Fibroblast of villous mesenchyme (primary cell): ENCODE measurements around the gene GIMAP2. TPM values are rescaled to one million over a fixed set of nuclear protein-coding genes. Genes with fewer than 3 reads are reported as not detected.
"Not testable (repeated sequence)": the region's sequence is repeated elsewhere in the genome, so short reads cannot be mapped to it uniquely, and the experiment has no call there.

Experiments
- DNase-seq: peaks from one replicate; pipeline ENCODE4 v3.0.0-alpha.2; 2010; ENCODE audit warnings: low read depth
- H3K4me3 ChIP-seq: 2 replicates; pipeline ENCODE4 v1.5.1; 2011; ENCODE audit warnings: low read depth, mild to moderate bottlenecking, low read length
- total RNA-seq: library from RNA; depleted of rRNA; stranded (reverse); fragments of >200 nt; gene quantifications from 2 replicates; pipeline ENCODE4 v1.2.3, GENCODE V29; 2012
- TF ChIP-seq, protein P1 (sequence below): IDR thresholded peaks from 2 replicates; pipeline ENCODE4 v1.5.1; 2012; ENCODE audit warnings: low read depth, mild to moderate bottlenecking, low read length; ENCODE audit not compliant: insufficient read depth

The GIMAP2 gene
- total RNA-seq, 1 donor, result 2.6 TPM

DNA sequence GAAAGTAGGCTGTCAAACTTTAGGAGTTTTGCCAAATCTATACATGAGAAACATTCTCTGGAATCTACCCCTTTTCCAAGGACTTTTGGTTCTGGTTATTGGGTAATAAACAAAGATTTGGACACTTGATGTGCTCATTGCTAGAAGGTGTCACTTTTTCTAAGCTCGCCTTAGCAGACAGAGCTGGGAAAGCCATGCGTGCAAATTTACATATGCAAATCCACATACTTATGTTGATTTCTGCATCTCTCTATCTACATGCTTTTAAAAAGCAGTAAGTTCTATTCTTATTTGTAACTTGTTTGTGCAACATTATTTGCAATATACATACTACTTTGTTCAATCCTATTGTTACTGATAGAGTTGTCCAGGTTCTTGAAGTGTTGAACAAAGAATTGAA lies 30.8 kb upstream of the GIMAP2 start:
- DNase-seq, result no peak
- H3K4me3 ChIP-seq, result no peak overlapping the region
- TF ChIP-seq, protein P1, sequence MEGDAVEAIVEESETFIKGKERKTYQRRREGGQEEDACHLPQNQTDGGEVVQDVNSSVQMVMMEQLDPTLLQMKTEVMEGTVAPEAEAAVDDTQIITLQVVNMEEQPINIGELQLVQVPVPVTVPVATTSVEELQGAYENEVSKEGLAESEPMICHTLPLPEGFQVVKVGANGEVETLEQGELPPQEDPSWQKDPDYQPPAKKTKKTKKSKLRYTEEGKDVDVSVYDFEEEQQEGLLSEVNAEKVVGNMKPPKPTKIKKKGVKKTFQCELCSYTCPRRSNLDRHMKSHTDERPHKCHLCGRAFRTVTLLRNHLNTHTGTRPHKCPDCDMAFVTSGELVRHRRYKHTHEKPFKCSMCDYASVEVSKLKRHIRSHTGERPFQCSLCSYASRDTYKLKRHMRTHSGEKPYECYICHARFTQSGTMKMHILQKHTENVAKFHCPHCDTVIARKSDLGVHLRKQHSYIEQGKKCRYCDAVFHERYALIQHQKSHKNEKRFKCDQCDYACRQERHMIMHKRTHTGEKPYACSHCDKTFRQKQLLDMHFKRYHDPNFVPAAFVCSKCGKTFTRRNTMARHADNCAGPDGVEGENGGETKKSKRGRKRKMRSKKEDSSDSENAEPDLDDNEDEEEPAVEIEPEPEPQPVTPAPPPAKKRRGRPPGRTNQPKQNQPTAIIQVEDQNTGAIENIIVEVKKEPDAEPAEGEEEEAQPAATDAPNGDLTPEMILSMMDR, result no peak

DNA sequence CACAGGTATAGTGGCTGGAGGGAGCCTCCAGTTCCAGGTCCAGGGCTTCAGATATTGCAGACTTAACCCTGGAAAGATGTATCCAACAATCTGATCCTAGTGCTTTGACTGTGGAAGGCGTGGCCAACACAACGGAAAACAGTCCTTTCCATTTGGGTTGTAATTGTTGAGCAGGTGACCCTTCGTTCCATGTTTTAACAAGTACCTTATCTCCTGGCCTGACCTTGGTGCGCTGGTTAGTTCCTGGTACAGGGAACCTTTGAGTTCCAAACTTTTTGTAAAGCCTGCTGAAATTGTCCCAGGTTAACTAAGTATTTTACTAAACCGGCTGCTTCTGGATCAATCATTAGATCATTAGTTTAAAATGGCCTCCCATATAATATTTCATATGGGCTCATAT lies 29.5 kb upstream of the GIMAP2 start:
- no peak overlapping the region for H3K4me3 ChIP-seq
- DNase-seq, result no peak
- TF ChIP-seq, protein P1, result no peak

DNA sequence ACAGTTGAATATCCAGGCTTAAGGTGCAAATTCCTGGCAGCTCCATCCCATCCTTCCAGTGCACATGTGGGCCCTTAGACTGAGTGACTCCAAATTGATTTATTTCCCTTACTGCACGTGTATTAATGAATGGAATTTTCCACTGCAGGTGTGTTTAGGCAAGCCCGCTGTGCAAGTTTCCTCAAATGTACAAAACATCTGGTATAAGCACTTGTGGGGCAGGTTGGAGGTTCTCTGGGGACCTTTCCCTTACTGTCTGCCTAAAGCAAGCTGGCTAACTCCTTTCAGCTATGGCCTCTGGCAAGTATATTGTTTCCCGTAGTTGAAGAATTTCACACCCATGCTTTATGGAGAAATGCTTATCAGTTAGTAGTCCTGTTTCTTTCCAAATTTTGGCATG lies 28.0 kb upstream of the GIMAP2 start:
- no peak overlapping the region for H3K4me3 ChIP-seq
- TF ChIP-seq, protein P1, result no peak
- no peak for DNase-seq

DNA sequence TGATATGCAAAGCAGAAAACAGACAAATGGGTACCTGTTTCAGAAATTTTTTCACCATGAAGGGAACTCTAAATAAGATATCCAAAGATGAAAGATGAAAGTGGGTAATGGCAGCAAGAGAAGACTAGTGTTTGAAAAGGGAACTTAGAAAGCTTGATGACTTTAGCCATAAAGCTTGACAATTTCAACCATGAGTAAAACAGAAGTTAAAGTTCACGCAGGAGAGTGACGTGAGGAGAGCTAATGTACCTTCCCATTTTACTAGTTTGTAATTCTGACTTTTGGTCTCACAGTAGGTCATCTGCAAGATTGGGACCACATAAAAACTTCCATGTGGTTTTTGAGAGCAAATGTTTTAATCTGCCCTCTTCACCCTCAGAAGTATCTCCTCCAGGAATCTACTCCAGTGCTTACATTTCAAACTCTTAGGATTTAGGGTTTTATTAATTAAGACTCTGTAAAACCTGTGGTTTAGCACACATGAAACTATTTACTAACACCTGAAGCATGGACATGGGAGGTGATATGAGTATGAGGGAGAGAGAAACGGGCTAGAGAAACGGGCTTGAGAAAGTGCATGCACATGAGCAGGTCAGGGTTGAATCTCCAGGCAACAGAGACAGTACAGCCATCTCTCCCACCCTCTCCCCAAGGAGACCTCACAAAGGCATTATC lies 24.4 kb upstream of the GIMAP2 start:
- no peak for DNase-seq
- H3K4me3 ChIP-seq, result no peak overlapping the region
- TF ChIP-seq, protein P1, result no peak

DNA sequence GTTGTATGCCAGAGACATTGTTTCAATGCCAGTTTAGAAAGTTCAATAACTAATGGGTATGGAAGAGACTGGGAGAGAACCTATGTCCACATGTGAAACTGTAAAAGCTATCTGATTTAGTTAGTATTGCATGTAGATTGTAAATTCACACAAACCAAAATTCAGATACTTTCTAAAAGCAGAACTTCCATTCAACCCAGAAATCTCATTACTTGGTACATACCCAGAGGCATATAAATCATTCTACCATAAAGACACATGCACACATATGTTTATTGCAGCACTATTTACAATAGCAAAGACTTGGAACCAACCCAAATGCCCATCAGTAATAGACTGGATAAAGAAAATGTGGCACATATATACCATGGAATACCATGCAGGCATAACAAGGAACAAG lies 22.7 kb upstream of the GIMAP2 start:
- DNase-seq, H3K4me3 ChIP-seq: not testable (repeated sequence)

DNA sequence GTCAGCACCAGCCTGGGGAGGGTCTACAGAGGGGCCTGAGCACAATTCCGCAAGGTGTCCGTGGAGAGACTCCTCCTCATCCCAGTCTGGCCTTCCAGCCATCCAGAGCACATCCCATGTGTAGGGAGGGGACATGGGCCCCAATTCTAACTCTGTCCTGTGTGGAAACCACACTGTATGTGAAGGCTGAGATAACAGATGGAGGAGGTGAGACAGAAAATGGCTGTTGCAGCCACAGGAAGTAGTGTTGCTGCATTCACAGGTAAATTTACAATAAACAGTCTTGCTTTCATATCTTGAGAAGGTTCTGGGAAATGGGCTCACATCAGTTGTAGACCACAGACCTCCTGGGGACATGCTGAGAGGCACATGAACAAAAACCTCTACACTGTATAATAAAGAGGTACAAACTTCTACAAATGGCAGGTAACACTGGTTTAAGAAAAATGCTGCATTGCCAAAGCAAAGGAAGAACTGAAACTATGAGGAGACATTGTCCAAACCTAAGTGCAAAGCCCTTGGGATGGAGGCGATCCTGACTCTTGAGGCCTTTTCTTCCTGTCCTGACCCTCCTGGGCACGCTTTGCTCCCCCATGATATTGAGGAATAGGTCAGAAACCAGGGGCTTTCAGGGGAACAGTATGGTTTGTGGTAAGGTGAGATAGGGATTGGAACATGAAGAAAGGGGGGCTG lies 21.6 kb upstream of the GIMAP2 start:
- TF ChIP-seq, protein P1, result no peak
- no peak for DNase-seq

DNA sequence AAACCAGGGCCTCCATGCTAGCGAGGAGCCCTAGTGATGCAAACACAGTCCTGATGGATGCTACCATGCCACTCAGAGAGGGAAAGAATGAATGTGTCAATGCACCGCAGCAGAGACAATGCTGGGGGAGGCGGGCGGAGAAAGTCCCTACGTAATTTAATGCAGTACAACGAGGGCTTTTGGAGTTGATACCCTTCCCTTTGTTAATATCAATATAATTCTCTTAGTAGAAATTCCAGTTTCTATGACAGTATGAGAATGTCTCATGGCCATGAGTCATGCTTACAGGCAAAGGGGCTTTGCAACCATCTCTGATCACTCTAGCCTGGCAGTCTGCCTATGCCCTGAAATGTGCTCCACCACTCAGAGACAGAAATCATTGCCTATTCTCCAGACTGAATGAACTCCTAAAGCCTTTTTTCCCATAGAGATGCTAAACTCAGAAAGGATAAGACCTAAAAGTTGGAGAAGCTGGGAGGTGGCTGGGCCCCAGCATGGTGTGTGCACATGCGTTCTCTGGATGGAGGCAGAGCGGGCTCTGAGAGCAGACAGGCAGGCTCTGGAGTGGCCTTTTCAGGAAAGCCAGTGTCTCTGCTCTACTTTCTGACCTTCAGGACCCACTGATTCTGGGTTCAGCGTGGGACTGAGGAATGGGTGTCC lies 20.3 kb upstream of the GIMAP2 start:
- TF ChIP-seq, protein P1, result no peak
- H3K4me3 ChIP-seq, result no peak overlapping the region
- DNase-seq, result no peak

More for the DNA sequence above, 21.6 kb upstream of the GIMAP2 start:
- H3K4me3 ChIP-seq, result no peak overlapping the region
